ENCODE data around the gene IFITM1. TPM values are rescaled to one million over a fixed set of nuclear protein-coding genes. Genes with fewer than 3 reads are reported as not detected.
"Not testable (repeated sequence)": the region's sequence is repeated elsewhere in the genome, so short reads cannot be mapped to it uniquely, and the experiment has no call there.

IFITM1 gene
- total RNA-seq, 1 donor = 78.1 TPM

GRCh38 chr11:307766-308708 lies 5.8 kb upstream of the IFITM1 start, which contains the start of gene IFITM2:
Gene IFITM2, plus strand, starts transcription at chr11:307816. Its CDS starts 377 bp downstream, at chr11:308193.
- peak in 2 of 3 donors; percentile 50 to 54 for DNase-seq (ENCODE audit: low read depth in 2 of 3, low spot score in 2 of 3)

GRCh38 chr11:308740-309665 lies 4.8 kb upstream of the IFITM1 start:
- not testable (repeated sequence) for DNase-seq (ENCODE audit: low read depth in 2 of 3, low spot score in 2 of 3)

GRCh38 chr11:309979-310572 lies 3.8 kb upstream of the IFITM1 start:
- DNase-seq (ENCODE audit: low read depth in 2 of 3, low spot score in 2 of 3) = not testable (repeated sequence)

- not testable (repeated sequence) for DNase-seq (ENCODE audit: low read depth in 2 of 3, low spot score in 2 of 3)
Observed at GRCh38 chr11:311013-311748, 2.7 kb upstream of the IFITM1 start.

GRCh38 chr11:312092-312816 lies 1.6 kb upstream of the IFITM1 start:
- no peak for DNase-seq (ENCODE audit: low read depth in 2 of 3, low spot score in 2 of 3)

GRCh38 chr11:313304-313786 lies 495 bp upstream of the IFITM1 start:
- DNase-seq (ENCODE audit: low read depth in 2 of 3, low spot score in 2 of 3) = no peak

GRCh38 chr11:314554-314875 lies 675 bp downstream of the IFITM1 start:
- DNase-seq (ENCODE audit: low read depth in 2 of 3, low spot score in 2 of 3) = not testable (repeated sequence)

- no peak for DNase-seq (ENCODE audit: low read depth in 2 of 3, low spot score in 2 of 3)
Observed at GRCh38 chr11:315051-315481, 1.2 kb downstream of the IFITM1 start.

- no peak for DNase-seq (ENCODE audit: low read depth in 2 of 3, low spot score in 2 of 3)
Observed at GRCh38 chr11:315516-315994, 1.7 kb downstream of the IFITM1 start.

GRCh38 chr11:316031-316701 lies 2.3 kb downstream of the IFITM1 start:
- DNase-seq (ENCODE audit: low read depth in 2 of 3, low spot score in 2 of 3) = no peak

- DNase-seq (ENCODE audit: low read depth in 2 of 3, low spot score in 2 of 3) = no peak
Observed at GRCh38 chr11:316891-317301, 3.1 kb downstream of the IFITM1 start.

GRCh38 chr11:317668-318404 lies 4.0 kb downstream of the IFITM1 start:
- DNase-seq (ENCODE audit: low read depth in 2 of 3, low spot score in 2 of 3) = not testable (repeated sequence)

GRCh38 chr11:318405-319120 lies 4.7 kb downstream of the IFITM1 start:
- not testable (repeated sequence) for DNase-seq (ENCODE audit: low read depth in 2 of 3, low spot score in 2 of 3)

- DNase-seq (ENCODE audit: low read depth in 2 of 3, low spot score in 2 of 3) = not testable (repeated sequence)
Observed at GRCh38 chr11:319121-319887, 5.5 kb downstream of the IFITM1 start.

- not testable (repeated sequence) for DNase-seq (ENCODE audit: low read depth in 2 of 3, low spot score in 2 of 3)
Observed at GRCh38 chr11:319888-320273, 6.0 kb downstream of the IFITM1 start.

GRCh38 chr11:324156-324555 lies 10.3 kb downstream of the IFITM1 start:
- no peak for DNase-seq (ENCODE audit: low read depth in 2 of 3, low spot score in 2 of 3)
